Liver (tissue), 9 donors: Measurements from ENCODE around the gene HNMT. TPM values are rescaled to one million over a fixed set of nuclear protein-coding genes. Genes with fewer than 3 reads are reported as not detected.

Experiments used
- DNase-seq: peaks from one replicate; pipeline ENCODE4 v3.0.0-alpha.2; 2017; ENCODE audit warnings: low spot score
- H3K27ac ChIP-seq, 2 donors: one replicate each; pipeline ENCODE4 v1.7.0; 2013; ENCODE audit warnings: inconsistent platforms in 2 of 2, low read length in 2 of 2, control low read depth in 1 of 2, low read depth in 1 of 2, mild to moderate bottlenecking in 1 of 2
- H3K27me3 ChIP-seq, 4 donors: one replicate each; pipeline versions ENCODE4 v1.6.1 to v1.7.0; 2013; ENCODE audit warnings: low read length in 3 of 4, inconsistent platforms in 1 of 4, mild to moderate bottlenecking in 1 of 4, moderate library complexity in 1 of 4; ENCODE audit not compliant: control insufficient read depth in 4 of 4, insufficient read depth in 4 of 4
- H3K36me3 ChIP-seq, 4 donors: one replicate each; pipeline versions ENCODE4 v1.6.1 to v1.7.0; 2013; ENCODE audit warnings: low read length in 3 of 4, mild to moderate bottlenecking in 3 of 4, low read depth in 1 of 4, moderate library complexity in 1 of 4; ENCODE audit not compliant: control insufficient read depth in 4 of 4, insufficient read depth in 3 of 4
- H3K4me1 ChIP-seq, 4 donors: one replicate each; pipeline versions ENCODE4 v1.6.1 to v1.7.0; 2013; ENCODE audit warnings: low read length in 3 of 4, mild to moderate bottlenecking in 3 of 4, moderate library complexity in 1 of 4; ENCODE audit not compliant: control insufficient read depth in 4 of 4, insufficient read depth in 4 of 4
- H3K4me3 ChIP-seq, 3 donors: one replicate each; pipeline versions ENCODE4 v1.6.1 to v1.7.0; 2013; ENCODE audit warnings: low read length in 3 of 3, control low read depth in 1 of 3, low read depth in 1 of 3, mild to moderate bottlenecking in 1 of 3
- H3K9ac ChIP-seq, 2 donors: one replicate each; pipeline ENCODE4 v1.7.0; 2013; ENCODE audit warnings: low read length in 2 of 2, mild to moderate bottlenecking in 2 of 2, moderate library complexity in 2 of 2, control low read depth in 1 of 2, low read depth in 1 of 2
- H3K9me3 ChIP-seq, 4 donors: one replicate each; pipeline versions ENCODE4 v1.6.1 to v1.7.0; 2013; ENCODE audit warnings: low read length in 3 of 4; ENCODE audit not compliant: control insufficient read depth in 4 of 4
- EGR1 ChIP-seq, 2 donors: IDR thresholded peaks; 2 replicates each; pipeline ENCODE4 v1.6.1; 2016 to 2018; ENCODE audit warnings: antibody characterized with exemption in 2 of 2, low read depth in 2 of 2
- FOXA1 ChIP-seq: IDR thresholded peaks from 2 replicates; pipeline ENCODE4 v1.6.1; 2016; ENCODE audit warnings: antibody characterized with exemption
- FOXA2 ChIP-seq: IDR thresholded peaks from 2 replicates; pipeline ENCODE4 v1.6.1; 2016; ENCODE audit warnings: antibody characterized with exemption
- GABPA ChIP-seq, 2 donors: IDR thresholded peaks in 1 of 2; conservative IDR thresholded peaks in 1 of 2; 2 replicates each; pipeline ENCODE4 v1.6.1; 2016; ENCODE audit warnings: antibody characterized with exemption in 2 of 2, mild to moderate bottlenecking in 1 of 2, moderate library complexity in 1 of 2
- HNF4A ChIP-seq, 2 donors: conservative IDR thresholded peaks; 2 replicates each; pipeline ENCODE4 v1.6.1; 2016; ENCODE audit warnings: antibody characterized with exemption in 2 of 2, mild to moderate bottlenecking in 2 of 2
- HNF4G ChIP-seq: IDR thresholded peaks from 2 replicates; pipeline ENCODE4 v1.6.1; 2016; ENCODE audit warnings: antibody characterized with exemption
- JUND ChIP-seq, 2 donors: IDR thresholded peaks; 2 replicates each; pipeline ENCODE4 v1.6.1; 2016; ENCODE audit warnings: antibody characterized with exemption in 2 of 2
- NR2F2 ChIP-seq: IDR thresholded peaks from 2 replicates; pipeline ENCODE4 v1.6.1; 2016; ENCODE audit warnings: antibody characterized with exemption
- RAD21 ChIP-seq, 2 donors: IDR thresholded peaks; 2 replicates each; pipeline ENCODE4 v1.6.1; 2016; ENCODE audit warnings: antibody characterized with exemption in 2 of 2, mild to moderate bottlenecking in 2 of 2
- RXRA ChIP-seq, 2 donors: IDR thresholded peaks; 2 replicates each; pipeline ENCODE4 v1.6.1; 2017 to 2018; ENCODE audit warnings: antibody characterized with exemption in 2 of 2, mild to moderate bottlenecking in 1 of 2
- SP1 ChIP-seq: IDR thresholded peaks from 2 replicates; pipeline ENCODE4 v1.6.1; 2018; ENCODE audit warnings: antibody characterized with exemption, mild to moderate bottlenecking
- TAF1 ChIP-seq: conservative IDR thresholded peaks from 2 replicates; pipeline ENCODE4 v1.6.1; 2016; ENCODE audit warnings: antibody characterized with exemption, mild to moderate bottlenecking
- YY1 ChIP-seq: IDR thresholded peaks from 2 replicates; pipeline ENCODE4 v1.6.1; 2016; ENCODE audit warnings: antibody characterized with exemption, mild to moderate bottlenecking
- WGBS: extraction: QIAGEN DNeasy Blood & Tissue Kit; methylation state at CpG from one replicate; pipeline ENCODE4 v1.1.7; 2013; 5-methylcytosine and 5-hydroxymethylcytosine counted together
- polyA plus RNA-seq, 2 donors: library from polyadenylated mRNA; stranded (reverse) in 1 of 2; unstranded in 1 of 2; fragments of 200-250 nt in 1 of 2; fragments of >200 nt in 1 of 2; fragmentation: Nextera tagmentation in 1 of 2; extraction: Ambion mirVana in 1 of 2; gene quantifications; one replicate each; pipeline versions ENCODE4 v1.2.1 to v1.2.3, GENCODE V29; 2013 to 2015
- total RNA-seq, 2 donors: library from RNA; depleted of rRNA; stranded (reverse); fragments of >200 nt; gene quantifications; one replicate each; pipeline ENCODE4 v1.2.3, GENCODE V29; 2014
- TF ChIP-seq, protein P1 (sequence below): IDR thresholded peaks from 2 replicates; pipeline ENCODE4 v1.6.1; 2016; ENCODE audit warnings: antibody characterized with exemption
- TF ChIP-seq, protein P2 (sequence below): IDR thresholded peaks from 2 replicates; pipeline ENCODE4 v1.6.1; 2016; ENCODE audit warnings: antibody characterized with exemption
- TF ChIP-seq, protein P3 (sequence below): IDR thresholded peaks from 2 replicates; pipeline ENCODE4 v1.6.1; 2016; ENCODE audit warnings: antibody characterized with exemption
- TF ChIP-seq, protein P4 (sequence below): fragments of 150-350 bp; IDR thresholded peaks from 2 replicates; pipeline ENCODE4 v1.5.1; 2017; ENCODE audit warnings: improper control_type of control experiment, low read depth, low read length; ENCODE audit not compliant: missing input control
- TF ChIP-seq, protein P5 (sequence below): IDR thresholded peaks from 2 replicates; pipeline ENCODE4 v1.6.1; 2016; ENCODE audit warnings: antibody characterized with exemption, mild to moderate bottlenecking
- donor health status: healthy.
- donor health status: healthy.
- donor health status: healthy.
- donor health status: healthy.
- donor health status: healthy.

The HNMT gene
- total and polyA plus RNA-seq, 4 donors: 44.4 to 103 (median 78.5) TPM

DNA sequence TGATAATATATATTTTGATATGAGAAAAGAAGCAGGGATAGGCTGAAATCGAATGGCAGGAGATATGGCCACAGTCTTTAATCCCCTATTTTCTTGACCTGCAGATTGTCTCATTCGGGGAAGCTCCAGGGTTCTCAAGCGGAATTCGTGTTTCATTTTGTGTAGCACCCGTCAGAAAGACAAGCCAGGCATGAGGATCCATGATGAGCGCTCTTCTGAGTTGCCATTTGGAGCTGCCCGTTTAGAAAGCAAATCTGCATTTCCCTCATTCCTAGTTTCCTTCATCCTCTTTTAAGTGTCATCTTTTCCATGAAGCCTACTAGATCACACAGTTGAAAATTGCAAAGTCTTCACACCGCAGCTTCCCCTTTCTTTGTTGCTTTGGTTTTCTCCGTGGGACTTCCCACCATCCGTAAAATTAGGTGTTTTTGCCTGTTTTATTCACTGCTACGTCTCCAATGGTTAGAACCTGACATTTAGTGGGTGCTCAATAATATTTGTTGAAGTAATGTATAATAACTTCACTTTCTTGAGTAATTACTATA is 16.9 kb downstream of the HNMT start:
- Histone ChIP-seq H3K27ac (no peak overlapping the region), H3K27me3 (no peaks in the 10 kb centered on the region), H3K9ac (no peak overlapping the region), H3K36me3 (peaks cover 8 to 26% (median 17%) of the 10 kb centered on the region in 4 donors), H3K9me3 (no peaks in the 10 kb centered on the region), H3K4me1 (peaks cover 0 to 5% (median 3%) of the 10 kb centered on the region in 4 donors), H3K4me3 (no peak overlapping the region)
- 94% methylated on average over 11 of the region's 11 CpGs for WGBS
- TF ChIP-seq NR2F2 (no peak), EGR1 (IDR thresholded peaks at IDR 0.05; ENCODE audit: low read depth in 2 of 2) (no peak), HNF4G (no peak), FOXA2 (no peak), SP1 (no peak), FOXA1 (no peak), JUND (IDR thresholded peaks at IDR 0.05) (no peak), GABPA (IDR thresholded peaks at IDR 0.05 in 1 of 2, conservative IDR thresholded peaks at IDR 0.05 in 1 of 2) (no peak), RAD21 (IDR thresholded peaks at IDR 0.05) (no peak), RXRA (IDR thresholded peaks at IDR 0.05) (no peak), TAF1 (no peak), HNF4A (conservative IDR thresholded peaks at IDR 0.05) (no peak), YY1 (no peak)
- TF ChIP-seq, protein P1, sequence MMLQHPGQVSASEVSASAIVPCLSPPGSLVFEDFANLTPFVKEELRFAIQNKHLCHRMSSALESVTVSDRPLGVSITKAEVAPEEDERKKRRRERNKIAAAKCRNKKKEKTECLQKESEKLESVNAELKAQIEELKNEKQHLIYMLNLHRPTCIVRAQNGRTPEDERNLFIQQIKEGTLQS: no peak
- TF ChIP-seq, protein P2, sequence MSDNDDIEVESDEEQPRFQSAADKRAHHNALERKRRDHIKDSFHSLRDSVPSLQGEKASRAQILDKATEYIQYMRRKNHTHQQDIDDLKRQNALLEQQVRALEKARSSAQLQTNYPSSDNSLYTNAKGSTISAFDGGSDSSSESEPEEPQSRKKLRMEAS: no peak
- TF ChIP-seq, protein P3, sequence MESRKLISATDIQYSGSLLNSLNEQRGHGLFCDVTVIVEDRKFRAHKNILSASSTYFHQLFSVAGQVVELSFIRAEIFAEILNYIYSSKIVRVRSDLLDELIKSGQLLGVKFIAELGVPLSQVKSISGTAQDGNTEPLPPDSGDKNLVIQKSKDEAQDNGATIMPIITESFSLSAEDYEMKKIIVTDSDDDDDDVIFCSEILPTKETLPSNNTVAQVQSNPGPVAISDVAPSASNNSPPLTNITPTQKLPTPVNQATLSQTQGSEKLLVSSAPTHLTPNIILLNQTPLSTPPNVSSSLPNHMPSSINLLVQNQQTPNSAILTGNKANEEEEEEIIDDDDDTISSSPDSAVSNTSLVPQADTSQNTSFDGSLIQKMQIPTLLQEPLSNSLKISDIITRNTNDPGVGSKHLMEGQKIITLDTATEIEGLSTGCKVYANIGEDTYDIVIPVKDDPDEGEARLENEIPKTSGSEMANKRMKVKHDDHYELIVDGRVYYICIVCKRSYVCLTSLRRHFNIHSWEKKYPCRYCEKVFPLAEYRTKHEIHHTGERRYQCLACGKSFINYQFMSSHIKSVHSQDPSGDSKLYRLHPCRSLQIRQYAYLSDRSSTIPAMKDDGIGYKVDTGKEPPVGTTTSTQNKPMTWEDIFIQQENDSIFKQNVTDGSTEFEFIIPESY: no peak
- TF ChIP-seq, protein P4, sequence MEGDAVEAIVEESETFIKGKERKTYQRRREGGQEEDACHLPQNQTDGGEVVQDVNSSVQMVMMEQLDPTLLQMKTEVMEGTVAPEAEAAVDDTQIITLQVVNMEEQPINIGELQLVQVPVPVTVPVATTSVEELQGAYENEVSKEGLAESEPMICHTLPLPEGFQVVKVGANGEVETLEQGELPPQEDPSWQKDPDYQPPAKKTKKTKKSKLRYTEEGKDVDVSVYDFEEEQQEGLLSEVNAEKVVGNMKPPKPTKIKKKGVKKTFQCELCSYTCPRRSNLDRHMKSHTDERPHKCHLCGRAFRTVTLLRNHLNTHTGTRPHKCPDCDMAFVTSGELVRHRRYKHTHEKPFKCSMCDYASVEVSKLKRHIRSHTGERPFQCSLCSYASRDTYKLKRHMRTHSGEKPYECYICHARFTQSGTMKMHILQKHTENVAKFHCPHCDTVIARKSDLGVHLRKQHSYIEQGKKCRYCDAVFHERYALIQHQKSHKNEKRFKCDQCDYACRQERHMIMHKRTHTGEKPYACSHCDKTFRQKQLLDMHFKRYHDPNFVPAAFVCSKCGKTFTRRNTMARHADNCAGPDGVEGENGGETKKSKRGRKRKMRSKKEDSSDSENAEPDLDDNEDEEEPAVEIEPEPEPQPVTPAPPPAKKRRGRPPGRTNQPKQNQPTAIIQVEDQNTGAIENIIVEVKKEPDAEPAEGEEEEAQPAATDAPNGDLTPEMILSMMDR: no peak
- TF ChIP-seq, protein P5, sequence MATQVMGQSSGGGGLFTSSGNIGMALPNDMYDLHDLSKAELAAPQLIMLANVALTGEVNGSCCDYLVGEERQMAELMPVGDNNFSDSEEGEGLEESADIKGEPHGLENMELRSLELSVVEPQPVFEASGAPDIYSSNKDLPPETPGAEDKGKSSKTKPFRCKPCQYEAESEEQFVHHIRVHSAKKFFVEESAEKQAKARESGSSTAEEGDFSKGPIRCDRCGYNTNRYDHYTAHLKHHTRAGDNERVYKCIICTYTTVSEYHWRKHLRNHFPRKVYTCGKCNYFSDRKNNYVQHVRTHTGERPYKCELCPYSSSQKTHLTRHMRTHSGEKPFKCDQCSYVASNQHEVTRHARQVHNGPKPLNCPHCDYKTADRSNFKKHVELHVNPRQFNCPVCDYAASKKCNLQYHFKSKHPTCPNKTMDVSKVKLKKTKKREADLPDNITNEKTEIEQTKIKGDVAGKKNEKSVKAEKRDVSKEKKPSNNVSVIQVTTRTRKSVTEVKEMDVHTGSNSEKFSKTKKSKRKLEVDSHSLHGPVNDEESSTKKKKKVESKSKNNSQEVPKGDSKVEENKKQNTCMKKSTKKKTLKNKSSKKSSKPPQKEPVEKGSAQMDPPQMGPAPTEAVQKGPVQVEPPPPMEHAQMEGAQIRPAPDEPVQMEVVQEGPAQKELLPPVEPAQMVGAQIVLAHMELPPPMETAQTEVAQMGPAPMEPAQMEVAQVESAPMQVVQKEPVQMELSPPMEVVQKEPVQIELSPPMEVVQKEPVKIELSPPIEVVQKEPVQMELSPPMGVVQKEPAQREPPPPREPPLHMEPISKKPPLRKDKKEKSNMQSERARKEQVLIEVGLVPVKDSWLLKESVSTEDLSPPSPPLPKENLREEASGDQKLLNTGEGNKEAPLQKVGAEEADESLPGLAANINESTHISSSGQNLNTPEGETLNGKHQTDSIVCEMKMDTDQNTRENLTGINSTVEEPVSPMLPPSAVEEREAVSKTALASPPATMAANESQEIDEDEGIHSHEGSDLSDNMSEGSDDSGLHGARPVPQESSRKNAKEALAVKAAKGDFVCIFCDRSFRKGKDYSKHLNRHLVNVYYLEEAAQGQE: no peak
- no peak for DNase-seq
